ENCODE data around the gene TRIM38. TPM values are rescaled to one million over a fixed set of nuclear protein-coding genes. Genes with fewer than 3 reads are reported as not detected.

The TRIM38 gene
- total and polyA plus RNA-seq, 2 of the 13 experiments (the other 11 are each of a cell fraction or from before 2014, with no cell fraction given) = 2.5 to 3.1 TPM

GRCh38 chr6:26033085-26033940 is 70.7 kb downstream of the TRIM38 start (continued):
- no peak for TF ChIP-seq EHMT2 (IDR thresholded peaks at IDR 0.05; ENCODE audit: borderline replicate concordance, low read depth, low read length)
- TF ChIP-seq SNAI1 (CRISPR knock-in tag; IDR thresholded peaks at IDR 0.05; ENCODE audit: borderline replicate concordance) = no peak; the same call in 1 of the 2 replicates
- TF ChIP-seq ZNF747 (CRISPR knock-in tag; IDR thresholded peaks at IDR 0.05; ENCODE audit: borderline replicate concordance) = peak; percentile 38; the same call in 1 of the 2 replicates
- no peak for TF ChIP-seq ZSCAN30 (CRISPR knock-in tag; IDR thresholded peaks at IDR 0.05)
- no peak for TF ChIP-seq FOXA1 (IDR thresholded peaks at IDR 0.05)
- TF ChIP-seq FOXA1 (CRISPR knock-in tag; IDR thresholded peaks at IDR 0.05) = no peak
- TF ChIP-seq ZNF724P (CRISPR knock-in tag; IDR thresholded peaks at IDR 0.05; ENCODE audit: borderline replicate concordance) = peak; percentile 36; the same call in 1 of the 2 replicates
- TF ChIP-seq ETS1 (CRISPR knock-in tag; IDR thresholded peaks at IDR 0.05) = no peak
- no peak for TF ChIP-seq USF2 (IDR thresholded peaks at IDR 0.05; ENCODE audit: low read depth, low read length)
- TF ChIP-seq USF2 (CRISPR knock-in tag; IDR thresholded peaks at IDR 0.05; ENCODE audit: borderline replicate concordance) = no peak
- no peak for TF ChIP-seq ZNF775 (CRISPR knock-in tag; IDR thresholded peaks at IDR 0.05; ENCODE audit: borderline replicate concordance)
- TF ChIP-seq PBX3 (CRISPR knock-in tag; IDR thresholded peaks at IDR 0.05; ENCODE audit: borderline replicate concordance) = no peak
- no peak for TF ChIP-seq ZNF672 (CRISPR knock-in tag; IDR thresholded peaks at IDR 0.05)
- peak; percentile 27; the same call in 1 of the 2 replicates for TF ChIP-seq THAP11 (CRISPR knock-in tag; IDR thresholded peaks at IDR 0.05)
- TF ChIP-seq ZNF784 (CRISPR knock-in tag; IDR thresholded peaks at IDR 0.05; ENCODE audit: borderline replicate concordance) = peak; percentile 82; the same call in 1 of the 2 replicates
- TF ChIP-seq ZFP36L2 (CRISPR knock-in tag; IDR thresholded peaks at IDR 0.05) = no peak
- TF ChIP-seq ONECUT2 (CRISPR knock-in tag; IDR thresholded peaks at IDR 0.05) = no peak
- 0 out of 2 replicates have a peak, but pooled peaks have one; percentile 59 for TF ChIP-seq HMGXB3 (CRISPR knock-in tag; IDR thresholded peaks at IDR 0.05; ENCODE audit: borderline replicate concordance)
- TF ChIP-seq ZNF768 (CRISPR knock-in tag; IDR thresholded peaks at IDR 0.05) = peak; percentile 81; the same call in 1 of the 2 replicates
